Measurements from ENCODE around the gene TMEM63B.

TMEM63B gene

GRCh38 chr6:44081753-44082152 is 45.6 kb upstream of the TMEM63B start:
- no peak for TF ChIP-seq CTCF (IDR thresholded peaks at IDR 0.05; ENCODE audit: insufficient read depth, low read length, missing control alignments)
- ChIA-PET POLR2A (no interaction called here), CTCF (interaction anchor here (0.6 to 15.8 kb wide), 7 partner anchors 128 to 853 kb away, joined by 3 to 324 read pairs (median 99); partner anchors contain the start of gene VEGFA)
- DNase-seq (ENCODE audit: low read depth, low spot score) = no peak
- H3K4me3 ChIP-seq (ENCODE audit: low read depth, low read length) = no peak overlapping the region

GRCh38 chr6:44082872-44083321 is 44.5 kb upstream of the TMEM63B start:
- no peak for TF ChIP-seq CTCF (IDR thresholded peaks at IDR 0.05; ENCODE audit: insufficient read depth, low read length, missing control alignments)
- H3K4me3 ChIP-seq (ENCODE audit: low read depth, low read length) = no peak overlapping the region
- ChIA-PET POLR2A (no interaction called here), CTCF (interaction anchor here (2.3 to 15.8 kb wide), 4 partner anchors 8 to 474 kb away, joined by 11 to 324 read pairs (median 20); partner anchors contain the start of gene VEGFA)
- DNase-seq (ENCODE audit: low read depth, low spot score) = no peak

- CTCF ChIA-PET = interaction anchor here (0.7 to 15.8 kb wide), 9 partner anchors 10 to 476 kb away, joined by 3 to 324 read pairs (median 4); partner anchors contain the start of gene VEGFA
- no peak for DNase-seq (ENCODE audit: low read depth, low spot score)
- H3K4me3 ChIP-seq (ENCODE audit: low read depth, low read length) = no peak overlapping the region
- POLR2A ChIA-PET = no interaction called here
- TF ChIP-seq CTCF (IDR thresholded peaks at IDR 0.05; ENCODE audit: insufficient read depth, low read length, missing control alignments) = no peak
Measured at GRCh38 chr6:44084231-44085014, 42.9 kb upstream of the TMEM63B start.

- ChIA-PET POLR2A (interaction anchor here (0.6 kb wide), 1 partner anchor 23 kb away, joined by 3 read pairs; no protein-coding TSS in a partner anchor), CTCF (interaction anchor here (0.7 to 15.8 kb wide), 8 partner anchors 10 to 414 kb away, joined by 3 to 324 read pairs (median 5); partner anchors contain the start of gene VEGFA)
- H3K4me3 ChIP-seq (ENCODE audit: low read depth, low read length) = no peak overlapping the region
- no peak for DNase-seq (ENCODE audit: low read depth, low spot score)
- no peak for TF ChIP-seq CTCF (IDR thresholded peaks at IDR 0.05; ENCODE audit: insufficient read depth, low read length, missing control alignments)
Measured at GRCh38 chr6:44085219-44085618, 42.1 kb upstream of the TMEM63B start.

- no peak for DNase-seq (ENCODE audit: low read depth, low spot score)
- no peak overlapping the region for H3K4me3 ChIP-seq (ENCODE audit: low read depth, low read length)
- CTCF ChIA-PET = interaction anchor here (0.9 to 15.8 kb wide), 6 partner anchors 8 to 416 kb away, joined by 3 to 324 read pairs (median 8); no protein-coding TSS in a partner anchor
- POLR2A ChIA-PET = interaction anchor here (1.1 kb wide), 1 partner anchor 76 kb away, joined by 3 read pairs; no protein-coding TSS in a partner anchor
- no peak for TF ChIP-seq CTCF (IDR thresholded peaks at IDR 0.05; ENCODE audit: insufficient read depth, low read length, missing control alignments)
Measured at GRCh38 chr6:44086931-44087574, 40.3 kb upstream of the TMEM63B start.

- POLR2A ChIA-PET = interaction anchor here (1.1 kb wide), 1 partner anchor 77 kb away, joined by 3 read pairs; no protein-coding TSS in a partner anchor
Measured at GRCh38 chr6:44087623-44088022, 39.7 kb upstream of the TMEM63B start.

More at GRCh38 chr6:44087623-44088022, 39.7 kb upstream of the TMEM63B start:
- no peak for TF ChIP-seq CTCF (IDR thresholded peaks at IDR 0.05; ENCODE audit: insufficient read depth, low read length, missing control alignments)
- no peak for DNase-seq (ENCODE audit: low read depth, low spot score)
- no peak overlapping the region for H3K4me3 ChIP-seq (ENCODE audit: low read depth, low read length)
- CTCF ChIA-PET = interaction anchor here (0.9 to 15.8 kb wide), 5 partner anchors 9 to 416 kb away, joined by 3 to 324 read pairs (median 10); no protein-coding TSS in a partner anchor

Data from AG04449 (cell line).